ENCODE measurements around the gene SPEF1. TPM values are rescaled to one million over a fixed set of nuclear protein-coding genes. Genes with fewer than 3 reads are reported as not detected.

Gene SPEF1
- total and polyA plus RNA-seq, 10 donors: 0.06 to 0.11 TPM; not detected in 8

- Histone ChIP-seq H3K9me3 (no peaks in the 10 kb centered on the region), H3K27ac (peak overlapping the region; percentile 85 to 96 (median 88)), H3K27me3 (replicated peaks in 1 of 7) (no peaks in the 10 kb centered on the region), H3K36me3 (no peaks in the 10 kb centered on the region), H3K4me3 (peak overlapping the region in 2 of 8 donors; percentile 32 to 67), H3K4me1 (peaks cover 15 to 92% (median 70%) of the 10 kb centered on the region in 6 donors)
- peak; percentile 72 for DNase-seq
- 93 to 96% (median 95%) methylated on average over 9 of the region's 9 CpGs for WGBS, 5 donors
- TF ChIP-seq CTCF (IDR thresholded peaks at IDR 0.05 in 8 of 11, conservative IDR thresholded peaks at IDR 0.05 in 3 of 11) (no peak), POLR2AphosphoS5 (IDR thresholded peaks at IDR 0.05) (no peak), POLR2A (IDR thresholded peaks at IDR 0.05) (no peak)
- intact Hi-C loops (cut with DNase I; ENCODE audit: low total_unique reads): no loop called here
These were observed 31.0 kb upstream of the SPEF1 start for GRCh38 chr20:3812259-3812681.

- Histone ChIP-seq H3K27me3 (replicated peaks in 1 of 7) (no peaks in the 10 kb centered on the region), H3K4me1 (peaks cover 15 to 95% (median 75%) of the 10 kb centered on the region in 6 donors), H3K4me3 (peak overlapping the region; percentile 8 to 67 (median 35)), H3K36me3 (no peaks in the 10 kb centered on the region), H3K9me3 (no peaks in the 10 kb centered on the region), H3K27ac (peak overlapping the region; percentile 85 to 96 (median 88))
- WGBS, 5 donors: 9 to 14% (median 11%) methylated on average over 16 to 20 of the region's 20 CpGs
- intact Hi-C loops (cut with DNase I; ENCODE audit: low total_unique reads): no loop called here
- DNase-seq: peak; percentile 96
- TF ChIP-seq POLR2AphosphoS5 (IDR thresholded peaks at IDR 0.05) (peak; percentile 97 to 99 (median 98)), POLR2A (IDR thresholded peaks at IDR 0.05) (peak; percentile 18 to 53 (median 20)), CTCF (IDR thresholded peaks at IDR 0.05 in 8 of 11, conservative IDR thresholded peaks at IDR 0.05 in 3 of 11) (no peak)
These were observed 30.4 kb upstream of the SPEF1 start for GRCh38 chr20:3811467-3812258.

- intact Hi-C loops (cut with DNase I; ENCODE audit: low total_unique reads): no loop called here
- no peaks in the 10 kb centered on the region for H3K27me3 ChIP-seq (replicated peaks in 1 of 7)
- peak overlapping the region; percentile 66 to 96 (median 85) for H3K27ac ChIP-seq
- H3K9me3 ChIP-seq: no peaks in the 10 kb centered on the region
- H3K4me1 ChIP-seq: peaks cover 15 to 96% (median 71%) of the 10 kb centered on the region in 6 donors
- H3K36me3 ChIP-seq: peaks cover 0 to 29% (median 23%) of the 10 kb centered on the region in 6 donors
- H3K4me3 ChIP-seq: peak overlapping the region in 3 of 8 donors; percentile 0 to 54 (median 22)
- DNase-seq: peak; percentile 27
- TF ChIP-seq POLR2A (IDR thresholded peaks at IDR 0.05) (no peak), CTCF (IDR thresholded peaks at IDR 0.05 in 8 of 11, conservative IDR thresholded peaks at IDR 0.05 in 3 of 11) (no peak), POLR2AphosphoS5 (IDR thresholded peaks at IDR 0.05) (no peak)
- WGBS, 5 donors: 79 to 90% (median 84%) methylated on average over 3 of the region's 3 CpGs
These were observed 27.3 kb upstream of the SPEF1 start for GRCh38 chr20:3808544-3808943.

- H3K27ac ChIP-seq: peak overlapping the region in 4 of 8 donors; percentile 85 to 99 (median 94)
- H3K4me3 ChIP-seq: no peak overlapping the region
- 90 to 97% (median 95%) methylated on average over 10 to 11 of the region's 11 CpGs for WGBS, 5 donors
- intact Hi-C loops (cut with DNase I; ENCODE audit: low total_unique reads): no loop called here
- no peak for TF ChIP-seq CTCF (IDR thresholded peaks at IDR 0.05 in 8 of 11, conservative IDR thresholded peaks at IDR 0.05 in 3 of 11)
- TF ChIP-seq POLR2AphosphoS5 (IDR thresholded peaks at IDR 0.05): no peak
- no peak for TF ChIP-seq POLR2A (IDR thresholded peaks at IDR 0.05)
- no peaks in the 10 kb centered on the region for H3K27me3 ChIP-seq (replicated peaks in 1 of 7)
- H3K36me3 ChIP-seq: peaks cover 0 to 66% (median 56%) of the 10 kb centered on the region in 6 donors
- DNase-seq: peak; percentile 70
- H3K9me3 ChIP-seq: no peaks in the 10 kb centered on the region
- peaks cover 17 to 97% (median 72%) of the 10 kb centered on the region in 6 donors for H3K4me1 ChIP-seq
These were observed 23.5 kb upstream of the SPEF1 start for GRCh38 chr20:3804781-3805180.
